Activated T-cell treated with anti-CD3 and anti-CD28 coated beads, Interleukin-2, amount 50 U/mL, for 48 hours (primary cell): ENCODE results near the gene TMEM114.
A peak's percentile ranks its signal among the peaks of the same experiment; 100 is the strongest.
"Not testable (repeated sequence)": the region's sequence is repeated elsewhere in the genome, so short reads cannot be mapped to it uniquely, and the experiment has no call there.

Experiments
- DNase-seq, 2 experiments: peaks; one replicate each; pipeline ENCODE4 v3.0.0-alpha.2; 2020

The TMEM114 gene

GRCh38 chr16:8572919-8573724 lies 17.2 kb downstream of the TMEM114 start:
- peak in 1 of 2 experiments; percentile 23 for DNase-seq

GRCh38 chr16:8572063-8572918 lies 18.0 kb downstream of the TMEM114 start:
- DNase-seq, result no peak

GRCh38 chr16:8571061-8571596 lies 19.2 kb downstream of the TMEM114 start:
- DNase-seq, result no peak

- not testable (repeated sequence) for DNase-seq
These were observed 19.9 kb downstream of the TMEM114 start for GRCh38 chr16:8570393-8570792.

GRCh38 chr16:8569650-8570346 lies 20.5 kb downstream of the TMEM114 start:
- DNase-seq, result no peak

- no peak for DNase-seq
These were observed 22.1 kb downstream of the TMEM114 start for GRCh38 chr16:8568231-8568617.

GRCh38 chr16:8567355-8568230 lies 22.7 kb downstream of the TMEM114 start:
- DNase-seq, result peak; percentile 84 to 87

- no peak for DNase-seq
These were observed 24.8 kb downstream of the TMEM114 start for GRCh38 chr16:8565498-8565897.

GRCh38 chr16:8564934-8565345 lies 25.4 kb downstream of the TMEM114 start:
- no peak for DNase-seq

GRCh38 chr16:8563944-8564540 lies 26.3 kb downstream of the TMEM114 start:
- not testable (repeated sequence) for DNase-seq

GRCh38 chr16:8561496-8561895 lies 28.8 kb downstream of the TMEM114 start:
- no peak for DNase-seq

GRCh38 chr16:8555400-8555799 lies 34.9 kb downstream of the TMEM114 start:
- no peak for DNase-seq

GRCh38 chr16:8554881-8555280 lies 35.4 kb downstream of the TMEM114 start:
- no peak for DNase-seq

GRCh38 chr16:8554022-8554421 lies 36.3 kb downstream of the TMEM114 start:
- DNase-seq, result no peak

- no peak for DNase-seq
These were observed 37.7 kb downstream of the TMEM114 start for GRCh38 chr16:8552487-8553221.

- no peak for DNase-seq
These were observed 38.7 kb downstream of the TMEM114 start for GRCh38 chr16:8551388-8552332.

GRCh38 chr16:8550728-8551387 lies 39.5 kb downstream of the TMEM114 start:
- no peak for DNase-seq

- DNase-seq, result no peak
These were observed 40.4 kb downstream of the TMEM114 start for GRCh38 chr16:8549843-8550412.

- no peak for DNase-seq
These were observed 42.1 kb downstream of the TMEM114 start for GRCh38 chr16:8548166-8548565.
